Measurements from ENCODE around the gene MLYCD.

The MLYCD gene

GRCh38 chr16:83907631-83908250, 8.8 kb downstream of the MLYCD start:
- DNase-seq = no peak
- TF ChIP-seq GATA1 (IDR thresholded peaks at IDR 0.05; ENCODE audit: low read depth, low read length) (no peak), POLR2A (IDR thresholded peaks at IDR 0.05; ENCODE audit: low read length) (no peak)

DNA sequence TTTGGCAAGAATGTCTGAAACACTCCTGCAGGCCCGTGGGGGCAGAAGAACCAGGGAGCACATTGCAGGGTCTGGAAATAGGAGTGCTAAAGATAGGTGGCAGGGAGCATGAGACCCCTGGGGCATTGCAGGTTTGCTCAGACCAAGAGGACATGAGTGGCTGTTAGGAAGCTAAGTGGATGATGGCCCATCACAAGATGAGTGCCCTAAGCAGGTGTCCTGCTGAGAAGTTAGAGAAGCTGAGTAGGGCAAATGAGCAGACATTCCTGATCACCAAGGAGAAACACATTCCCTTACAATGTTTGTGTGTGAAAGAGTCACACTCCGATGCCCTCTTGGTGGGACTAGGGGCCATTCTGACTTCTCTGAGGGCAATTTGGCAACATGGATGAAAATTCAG, 9.9 kb downstream of the MLYCD start:
- no peak for DNase-seq
- TF ChIP-seq POLR2A (IDR thresholded peaks at IDR 0.05; ENCODE audit: low read length) (no peak), GATA1 (IDR thresholded peaks at IDR 0.05; ENCODE audit: low read depth, low read length) (no peak)

GRCh38 chr16:83911290-83911689, 12.4 kb downstream of the MLYCD start:
- DNase-seq = no peak

GRCh38 chr16:83912519-83913244, 13.8 kb downstream of the MLYCD start:
- no peak for DNase-seq
- TF ChIP-seq GATA1 (IDR thresholded peaks at IDR 0.05; ENCODE audit: low read depth, low read length) (no peak), POLR2A (IDR thresholded peaks at IDR 0.05; ENCODE audit: low read length) (no peak)

More at GRCh38 chr16:83911290-83911689, 12.4 kb downstream of the MLYCD start:
- TF ChIP-seq POLR2A (IDR thresholded peaks at IDR 0.05; ENCODE audit: low read length) = no peak
- no peak for TF ChIP-seq GATA1 (IDR thresholded peaks at IDR 0.05; ENCODE audit: low read depth, low read length)

DNA sequence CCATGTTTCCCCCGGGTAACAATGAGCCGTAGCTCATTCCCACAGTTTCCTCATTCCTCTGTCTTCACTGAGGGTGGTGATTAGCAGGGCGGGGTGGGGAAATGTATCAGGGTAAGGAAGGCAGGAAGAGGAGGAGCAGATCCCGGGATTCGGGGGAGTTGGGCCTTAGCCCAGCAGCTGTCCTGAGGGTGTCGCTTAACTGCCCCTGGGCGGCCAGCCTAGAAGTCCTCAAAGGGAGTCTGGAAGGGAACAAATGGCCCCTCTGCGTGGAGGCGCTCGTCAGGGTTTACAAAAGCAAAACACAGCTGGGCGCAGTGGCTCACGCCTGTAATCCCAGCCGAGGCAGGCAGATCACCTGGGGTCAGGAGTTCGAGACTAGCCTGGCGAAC, 14.3 kb downstream of the MLYCD start:
- DNase-seq = no peak
- TF ChIP-seq GATA1 (IDR thresholded peaks at IDR 0.05; ENCODE audit: low read depth, low read length) (no peak), POLR2A (IDR thresholded peaks at IDR 0.05; ENCODE audit: low read length) (no peak)

DNA sequence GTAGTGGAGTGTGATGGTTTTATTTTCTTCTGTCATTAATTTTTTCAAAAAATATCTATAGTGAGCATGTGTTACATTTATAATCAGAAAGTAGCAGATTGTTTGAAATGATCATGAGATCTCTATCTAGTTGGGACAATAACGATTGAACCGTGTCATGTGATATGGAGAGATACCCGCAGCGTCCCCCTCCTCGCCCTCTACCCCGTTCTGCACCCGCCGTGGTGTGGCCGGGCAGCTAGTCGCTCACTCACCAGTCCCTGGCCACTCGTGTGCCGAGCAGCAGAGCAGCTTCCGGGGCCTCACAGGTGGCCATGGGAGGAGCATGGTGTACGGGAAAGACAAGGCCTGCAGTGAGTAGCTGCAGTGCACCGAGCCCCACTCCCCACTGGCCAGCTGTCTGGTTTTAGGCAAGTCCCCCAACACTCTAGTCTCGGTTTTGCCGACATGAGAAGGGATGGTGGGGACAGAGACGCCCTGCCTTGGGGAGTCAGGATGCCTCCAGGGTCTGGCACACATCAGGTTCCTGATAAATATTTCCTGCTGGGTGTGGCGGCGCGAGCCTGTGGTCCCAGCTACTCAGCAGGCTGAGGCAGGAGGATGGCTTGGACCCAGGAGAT, 15.3 kb downstream of the MLYCD start:
- TF ChIP-seq GATA1 (IDR thresholded peaks at IDR 0.05; ENCODE audit: low read depth, low read length) = no peak
- no peak for TF ChIP-seq POLR2A (IDR thresholded peaks at IDR 0.05; ENCODE audit: low read length)
- no peak for DNase-seq

DNA sequence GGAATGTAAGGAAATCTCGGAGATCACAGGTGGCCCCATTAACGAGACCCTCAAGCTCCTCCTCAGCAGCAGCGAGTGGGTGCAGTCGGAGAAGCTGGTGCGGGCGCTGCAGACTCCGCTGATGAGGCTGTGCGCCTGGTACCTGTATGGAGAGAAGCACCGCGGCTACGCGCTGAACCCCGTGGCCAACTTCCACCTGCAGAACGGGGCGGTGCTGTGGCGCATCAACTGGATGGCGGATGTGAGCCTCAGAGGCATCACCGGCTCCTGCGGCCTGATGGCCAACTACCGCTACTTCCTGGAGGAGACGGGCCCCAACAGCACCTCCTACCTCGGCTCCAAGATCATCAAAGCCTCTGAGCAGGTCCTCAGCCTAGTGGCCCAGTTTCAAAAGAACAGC, 16.2 kb downstream of the MLYCD start:
- DNase-seq = no peak
- no peak for TF ChIP-seq POLR2A (IDR thresholded peaks at IDR 0.05; ENCODE audit: low read length)
- no peak for TF ChIP-seq GATA1 (IDR thresholded peaks at IDR 0.05; ENCODE audit: low read depth, low read length)

DNA sequence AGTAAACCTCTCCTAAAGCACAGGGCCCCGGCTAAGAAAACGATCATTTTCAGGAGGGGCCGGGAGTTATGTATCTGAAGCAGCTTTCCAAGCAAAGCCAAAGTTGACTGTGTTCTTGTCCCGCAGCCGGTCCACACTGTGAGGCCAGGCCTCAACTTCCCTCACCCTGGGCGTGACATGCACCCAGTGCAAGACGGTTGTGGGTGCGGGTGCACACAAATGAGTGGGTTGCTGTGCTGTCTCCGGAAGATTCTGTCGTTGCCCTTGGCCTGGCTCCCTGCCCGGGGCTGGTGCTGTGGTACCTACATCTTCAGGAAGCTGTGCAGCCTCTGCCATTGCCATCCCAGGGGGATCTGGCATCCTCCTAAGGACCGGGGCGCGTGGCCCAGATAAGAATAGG, 16.6 kb downstream of the MLYCD start:
- no peak for DNase-seq
- TF ChIP-seq GATA1 (IDR thresholded peaks at IDR 0.05; ENCODE audit: low read depth, low read length) = no peak
- TF ChIP-seq POLR2A (IDR thresholded peaks at IDR 0.05; ENCODE audit: low read length) = no peak

- no peak for DNase-seq
- TF ChIP-seq GATA1 (IDR thresholded peaks at IDR 0.05; ENCODE audit: low read depth, low read length) (no peak), POLR2A (IDR thresholded peaks at IDR 0.05; ENCODE audit: low read length) (no peak)
These were observed 18.5 kb downstream of the MLYCD start for GRCh38 chr16:83917152-83918120.

DNA sequence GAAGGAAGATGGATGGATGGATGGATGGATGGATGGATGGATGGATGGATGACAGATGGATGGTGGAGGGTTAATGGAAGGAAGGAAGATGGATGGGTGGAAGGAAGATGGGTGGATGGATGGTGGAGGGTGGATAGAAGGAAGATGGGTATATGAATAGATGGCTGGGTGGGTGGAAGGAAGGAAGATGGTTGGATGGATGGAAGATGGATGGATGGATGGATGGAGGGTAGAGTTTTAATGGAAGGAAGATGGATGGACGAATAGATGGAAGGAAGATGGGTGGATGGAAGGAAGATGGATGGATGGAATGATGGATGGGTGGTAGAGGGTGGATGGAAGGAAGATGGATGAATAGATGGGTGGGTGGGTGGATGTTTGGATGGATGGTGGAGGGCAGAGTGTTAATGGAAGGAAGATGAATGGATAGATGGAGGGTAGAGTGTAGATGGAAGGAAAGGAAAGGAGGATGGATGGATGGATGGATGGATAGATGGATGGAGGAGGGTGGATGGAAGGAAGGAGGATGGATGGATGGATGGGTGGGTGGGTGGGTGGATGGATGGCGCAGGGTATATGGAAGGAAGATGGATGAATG, 22.1 kb downstream of the MLYCD start:
- no peak for DNase-seq
- TF ChIP-seq POLR2A (IDR thresholded peaks at IDR 0.05; ENCODE audit: low read length) = no peak
- TF ChIP-seq GATA1 (IDR thresholded peaks at IDR 0.05; ENCODE audit: low read depth, low read length) = no peak

DNA sequence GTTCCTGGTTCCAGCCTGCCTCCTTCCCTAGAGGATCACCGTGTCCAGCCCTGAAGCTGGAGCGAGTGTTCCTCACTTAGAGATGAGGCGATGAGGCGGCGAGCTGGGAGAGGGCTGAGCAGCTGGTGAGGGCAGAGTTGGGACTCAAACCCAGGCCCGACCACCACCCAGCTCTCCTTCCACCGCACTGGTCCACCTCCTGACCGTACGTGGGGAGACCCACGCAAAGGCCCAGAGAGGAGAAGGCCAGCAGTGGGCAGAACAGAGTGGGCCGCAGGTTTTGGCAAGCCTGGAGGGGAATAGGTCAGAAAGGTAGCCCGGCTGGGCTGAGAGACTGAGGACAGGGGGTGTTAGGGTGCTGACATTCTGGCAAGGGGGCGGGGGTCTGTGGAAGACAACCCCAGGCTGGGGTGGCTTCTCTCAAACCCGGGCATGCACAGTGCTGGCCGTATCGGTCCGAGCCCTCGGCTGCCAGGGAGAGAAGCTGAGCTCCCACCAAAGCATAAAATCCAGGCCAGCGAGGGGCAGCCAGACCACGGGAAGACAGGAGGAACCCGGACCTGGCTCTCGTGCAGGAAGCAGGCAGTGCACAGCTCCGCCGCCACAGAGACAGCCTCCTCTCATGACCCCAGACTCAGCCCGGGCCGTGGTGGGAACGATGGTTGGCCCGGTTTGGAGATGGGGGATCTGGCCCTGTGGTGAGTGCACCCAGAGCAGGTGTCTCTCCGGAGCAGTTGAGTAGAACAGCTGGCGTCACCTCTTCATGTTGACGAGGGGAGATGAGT, 24.9 kb downstream of the MLYCD start:
- no peak for DNase-seq
- TF ChIP-seq POLR2A (IDR thresholded peaks at IDR 0.05; ENCODE audit: low read length) (no peak), GATA1 (IDR thresholded peaks at IDR 0.05; ENCODE audit: low read depth, low read length) (no peak)

DNA sequence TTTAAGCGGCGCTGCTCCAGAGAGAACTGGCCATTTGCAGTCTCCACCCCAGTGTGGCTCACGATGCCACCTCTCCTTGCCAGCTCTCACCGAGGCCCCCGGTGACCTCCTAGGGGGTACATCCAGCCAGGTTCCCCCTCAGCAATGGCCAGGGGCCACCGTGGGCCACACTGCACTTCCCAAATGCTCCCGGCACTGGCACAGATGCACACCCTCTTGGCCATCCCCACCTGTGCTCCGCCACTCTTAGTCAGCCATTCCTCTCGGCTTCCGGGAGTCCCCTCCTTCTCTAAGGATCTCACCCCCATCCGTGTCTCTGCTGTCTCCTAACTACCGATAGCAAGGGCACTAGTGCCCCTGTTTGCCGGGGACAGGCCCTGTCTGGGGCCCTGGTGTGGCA, 25.8 kb downstream of the MLYCD start:
- DNase-seq = no peak
- no peak for TF ChIP-seq GATA1 (IDR thresholded peaks at IDR 0.05; ENCODE audit: low read depth, low read length)
- TF ChIP-seq POLR2A (IDR thresholded peaks at IDR 0.05; ENCODE audit: low read length) = no peak

All from erythroblast (primary cell).